B cell (primary cell): Measurements from ENCODE around the gene GPHN. TPM values are rescaled to one million over a fixed set of nuclear protein-coding genes. Genes with fewer than 3 reads are reported as not detected.

Experiments
- ATAC-seq: fragments of 200-7000 bp; cut with Tn5 transposase; one replicate; pipeline ENCODE4 v1.10.0; 2021; ENCODE audit warnings: low read depth, mild to moderate bottlenecking, moderate number of reproducible peaks, moderate library complexity
- CTCF ChIA-PET: fragments of 350-600 bp; sonication (Branson Sonifier 250); formaldehyde crosslinking; loops from one replicate; lab custom pipeline; 2021; ENCODE audit warnings: antibody characterized with exemption, inconsistent platforms; lab: Charles Lee
- POLR2A ChIA-PET: fragments of 350-600 bp; sonication (Branson Sonifier 250); formaldehyde crosslinking; loops from one replicate; lab custom pipeline; 2021; ENCODE audit warnings: antibody characterized with exemption; lab: Charles Lee
- DNase-seq: peaks from one replicate; pipeline ENCODE4 v3.0.0; 2013
- H2AFZ ChIP-seq: 2 replicates; pipeline ENCODE4 v1.6.1; 2012; ENCODE audit warnings: mild to moderate bottlenecking, low read depth, low read length; ENCODE audit not compliant: insufficient read depth, poor library complexity, severe bottlenecking
- H3K27ac ChIP-seq, 2 donors: 1 replicate in 1 of 2; 2 replicates in 1 of 2; pipeline ENCODE4 v1.5.1; 2012 to 2013; ENCODE audit warnings: low read length in 2 of 2, mild to moderate bottlenecking in 2 of 2, moderate library complexity in 1 of 2
- H3K27me3 ChIP-seq, 4 experiments: fragments of 200-600 bp in 1 of 4; sonication (generic) in 1 of 4; replicated peaks in 1 of 4; 1 replicate in 2 of 4; 2 replicates in 2 of 4; pipeline versions ENCODE4 v1.6.1 to v1.7.0; 2013 to 2016; ENCODE audit warnings: low read length in 3 of 4, mild to moderate bottlenecking in 2 of 4, mixed read lengths in 1 of 4, moderate library complexity in 1 of 4; ENCODE audit not compliant: insufficient read depth in 4 of 4, control insufficient read depth in 3 of 4; ENCODE audit errors: control extremely low read depth in 1 of 4
- H3K36me3 ChIP-seq, 2 experiments: replicated peaks in 1 of 2; 1 replicate in 1 of 2; 2 replicates in 1 of 2; pipeline versions ENCODE4 v1.6.1 to v1.7.1; 2013; ENCODE audit warnings: low read length in 1 of 2; ENCODE audit not compliant: insufficient read depth in 2 of 2, control insufficient read depth in 1 of 2; ENCODE audit errors: control extremely low read depth in 1 of 2, extremely low read depth in 1 of 2
- H3K4me1 ChIP-seq, 2 donors: fragments of 200-600 bp in 1 of 2; sonication (generic) in 1 of 2; 1 replicate in 1 of 2; 2 replicates in 1 of 2; pipeline versions ENCODE4 v1.5.1 to v1.6.1; 2013 to 2017; ENCODE audit warnings: low read length in 2 of 2; ENCODE audit not compliant: control insufficient read depth in 2 of 2, insufficient read depth in 2 of 2
- H3K4me2 ChIP-seq: replicated peaks from 2 replicates; pipeline ENCODE3; 2012; ENCODE audit warnings: mild to moderate bottlenecking, low read depth, low read length; ENCODE audit not compliant: poor library complexity, severe bottlenecking
- H3K4me3 ChIP-seq, 5 experiments: fragments of 200-600 bp in 1 of 5; sonication (generic) in 1 of 5; 1 replicate in 3 of 5; 2 replicates in 2 of 5; pipeline versions ENCODE4 v1.5.1 to v1.7.0; 2011 to 2016; ENCODE audit warnings: low read length in 4 of 5, mild to moderate bottlenecking in 4 of 5, low read depth in 2 of 5, control low read depth in 1 of 5, moderate library complexity in 1 of 5; ENCODE audit not compliant: insufficient read depth in 1 of 5; ENCODE audit errors: control extremely low read depth in 1 of 5, extremely low read depth in 1 of 5
- H3K79me2 ChIP-seq: fragments of 200-600 bp; sonication (generic); one replicate; pipeline ENCODE4 v1.6.0; 2016; ENCODE audit warnings: low read length; ENCODE audit not compliant: control insufficient read depth, insufficient read depth
- H3K9ac ChIP-seq: fragments of 200-600 bp; sonication (generic); 2 replicates; pipeline ENCODE4 v1.6.1; 2017; ENCODE audit warnings: mild to moderate bottlenecking, low read length, moderate library complexity
- H3K9me3 ChIP-seq, 3 donors: one replicate each; pipeline versions ENCODE4 v1.6.1 to v1.7.1; 2013; ENCODE audit warnings: low read length in 2 of 3; ENCODE audit not compliant: control insufficient read depth in 2 of 3, insufficient read depth in 1 of 3; ENCODE audit errors: control extremely low read depth in 1 of 3
- H4K20me1 ChIP-seq: 2 replicates; pipeline ENCODE4 v1.6.0; 2012; ENCODE audit warnings: mild to moderate bottlenecking, low read length; ENCODE audit not compliant: insufficient read depth, control insufficient read depth, poor library complexity, severe bottlenecking
- H3K27ac Mint-ChIP-seq: one replicate; pipeline ENCODE4 v1.8.0; 2021; ENCODE audit warnings: mixed read lengths
- H3K27me3 Mint-ChIP-seq: one replicate; pipeline ENCODE4 v1.8.0; 2021; ENCODE audit warnings: mixed read lengths
- H3K4me1 Mint-ChIP-seq: one replicate; pipeline ENCODE4 v1.8.0; 2021; ENCODE audit warnings: mixed read lengths
- H3K4me3 Mint-ChIP-seq: one replicate; pipeline ENCODE4 v1.8.0; 2021; ENCODE audit warnings: mixed read lengths
- H3K9me3 Mint-ChIP-seq: one replicate; pipeline ENCODE4 v1.8.0; 2022; ENCODE audit warnings: mixed read lengths; ENCODE audit not compliant: insufficient read depth
- EZH2 ChIP-seq: IDR thresholded peaks from 2 replicates; pipeline ENCODE4 v1.6.1; 2012; ENCODE audit warnings: borderline replicate concordance, low read depth, mild to moderate bottlenecking, moderate library complexity, low read length; ENCODE audit not compliant: insufficient read depth, poor library complexity, severe bottlenecking
- WGBS: methylation state at CpG from one replicate; pipeline ENCODE4 v1.1.5; 2013; ENCODE audit warnings: missing lambda C conversion rate; ENCODE audit not compliant: insufficient coverage; 5-methylcytosine and 5-hydroxymethylcytosine counted together
- intact Hi-C: fragments of 100-400 bp; cut with micrococcal nuclease; formaldehyde crosslinking; loops from one replicate; pipeline ENCODE4 v1.10.0; 2022
- polyA plus RNA-seq: library from polyadenylated mRNA; depleted of rRNA; stranded (reverse); fragments of >200 nt; gene quantifications from 2 replicates; pipeline ENCODE4 v1.2.3, GENCODE V29; 2012
- total RNA-seq, 2 donors: library from RNA; stranded (reverse); fragments of 120-200 nt in 1 of 2; gene quantifications; 1 replicate in 1 of 2; 2 replicates in 1 of 2; pipeline versions ENCODE4 v1.2.3 to v1.2.4, GENCODE V29; 2013 to 2022
- TF ChIP-seq, protein P1 (sequence below): fragments of 200-600 bp; IDR thresholded peaks from one replicate; pipeline ENCODE4 v1.8.0; 2022; ENCODE audit warnings: antibody characterized with exemption, mild to moderate bottlenecking

The GPHN gene
- total and polyA plus RNA-seq, 2 donors (not counting 1 experiment from before 2014, with no cell fraction given): 3.4 to 18.0 TPM

DNA sequence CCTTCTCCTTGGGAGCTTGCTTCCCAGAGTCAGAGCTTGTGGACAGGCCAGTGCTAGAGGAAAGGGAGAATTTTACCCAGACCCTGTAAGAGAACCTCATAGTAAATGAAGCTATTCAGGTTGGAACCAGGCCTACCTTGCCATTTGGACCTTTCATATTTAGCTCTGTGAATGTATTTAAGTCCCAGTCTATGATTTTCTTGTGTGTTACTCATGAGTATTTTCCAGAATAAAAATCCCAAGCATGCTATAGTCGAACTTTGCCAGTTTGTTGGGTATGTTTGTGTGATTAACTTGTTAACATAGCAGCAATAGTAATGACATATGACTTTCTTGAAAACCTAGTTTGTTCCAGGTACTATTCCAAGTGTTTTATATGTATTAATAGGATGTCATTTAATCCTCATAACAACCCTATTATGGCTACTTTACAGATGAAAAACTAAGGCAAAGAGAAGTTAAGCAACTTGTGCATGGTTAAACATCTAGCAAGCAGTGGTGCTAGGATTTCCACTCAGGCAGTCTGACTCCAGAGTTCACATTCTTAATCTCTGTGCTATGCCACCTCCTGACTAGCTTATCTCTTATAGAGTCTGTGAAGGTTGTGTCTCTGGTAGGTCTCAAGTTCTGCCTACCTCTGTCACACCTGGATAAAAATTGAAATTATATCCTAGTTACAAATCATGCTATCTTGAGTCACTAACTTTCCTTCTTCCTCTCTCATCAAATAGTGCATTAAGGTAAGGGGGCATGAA is 633.4 kb downstream of the GPHN start:
- Histone ChIP-seq H3K79me2 (no peaks in the 10 kb centered on the region), H3K27ac (no peak overlapping the region), H3K4me3 (no peak overlapping the region), H3K9ac (no peak overlapping the region), H2AFZ (no peak overlapping the region), H3K36me3 (peaks cover 0 to 2% of the 10 kb centered on the region in 2 experiments), H3K4me2 (no peak overlapping the region), H3K4me1 (no peaks in the 10 kb centered on the region), H3K27me3 (no peaks in the 10 kb centered on the region), H4K20me1 (no peaks in the 10 kb centered on the region), H3K9me3 (no peaks in the 10 kb centered on the region)
- CTCF ChIA-PET: no interaction called here
- no peak for ATAC-seq
- WGBS: no CpG with 5 or more reads among the region's 1 CpG
- Mint-ChIP-seq H3K9me3 (no peaks in the 10 kb centered on the region), H3K27me3 (no peaks in the 10 kb centered on the region), H3K4me1 (no peaks in the 10 kb centered on the region), H3K4me3 (no peak overlapping the region), H3K27ac (no peak overlapping the region)
- intact Hi-C loops: no loop called here
- no peak for DNase-seq
- POLR2A ChIA-PET: no interaction called here
- TF ChIP-seq, protein P1, sequence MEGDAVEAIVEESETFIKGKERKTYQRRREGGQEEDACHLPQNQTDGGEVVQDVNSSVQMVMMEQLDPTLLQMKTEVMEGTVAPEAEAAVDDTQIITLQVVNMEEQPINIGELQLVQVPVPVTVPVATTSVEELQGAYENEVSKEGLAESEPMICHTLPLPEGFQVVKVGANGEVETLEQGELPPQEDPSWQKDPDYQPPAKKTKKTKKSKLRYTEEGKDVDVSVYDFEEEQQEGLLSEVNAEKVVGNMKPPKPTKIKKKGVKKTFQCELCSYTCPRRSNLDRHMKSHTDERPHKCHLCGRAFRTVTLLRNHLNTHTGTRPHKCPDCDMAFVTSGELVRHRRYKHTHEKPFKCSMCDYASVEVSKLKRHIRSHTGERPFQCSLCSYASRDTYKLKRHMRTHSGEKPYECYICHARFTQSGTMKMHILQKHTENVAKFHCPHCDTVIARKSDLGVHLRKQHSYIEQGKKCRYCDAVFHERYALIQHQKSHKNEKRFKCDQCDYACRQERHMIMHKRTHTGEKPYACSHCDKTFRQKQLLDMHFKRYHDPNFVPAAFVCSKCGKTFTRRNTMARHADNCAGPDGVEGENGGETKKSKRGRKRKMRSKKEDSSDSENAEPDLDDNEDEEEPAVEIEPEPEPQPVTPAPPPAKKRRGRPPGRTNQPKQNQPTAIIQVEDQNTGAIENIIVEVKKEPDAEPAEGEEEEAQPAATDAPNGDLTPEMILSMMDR: no peak
- no peak for TF ChIP-seq EZH2

DNA sequence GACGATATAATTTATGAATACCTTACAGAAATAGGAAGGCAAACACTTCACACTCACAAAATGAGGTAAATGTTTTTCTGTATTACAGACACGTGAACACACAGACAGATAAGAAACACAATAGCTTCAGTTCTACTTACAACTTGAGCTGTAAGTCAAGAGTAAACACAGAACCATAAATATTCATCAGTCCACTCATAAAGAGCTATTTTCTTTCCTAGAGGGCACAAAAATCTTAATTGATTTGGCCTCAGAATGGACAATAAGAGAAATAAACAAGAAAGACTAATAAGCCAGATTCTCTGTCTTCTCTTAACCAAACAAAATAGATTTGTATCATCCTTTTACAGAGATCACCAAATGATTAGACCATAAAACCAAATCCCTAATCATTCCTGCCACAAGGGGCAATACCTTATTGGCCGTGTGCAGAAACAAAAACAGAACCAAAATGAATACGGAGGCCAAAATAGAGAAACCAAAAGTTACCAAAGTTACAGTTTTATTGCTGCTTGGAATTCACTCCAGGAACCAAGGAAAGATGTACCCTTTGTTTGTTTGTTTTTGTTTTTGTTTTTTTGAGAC is 643.2 kb downstream of the GPHN start:
- WGBS: 60% methylated on average over 1 of the region's 4 CpGs
- H3K36me3 ChIP-seq: no peaks in the 10 kb centered on the region
- no peaks in the 10 kb centered on the region for H3K4me1 Mint-ChIP-seq
- CTCF ChIA-PET: interaction anchor here (1.5 kb wide), 1 partner anchor 135 kb away, joined by 4 read pairs; no protein-coding TSS in a partner anchor
- H3K4me2 ChIP-seq: no peak overlapping the region
- H3K27me3 ChIP-seq: no peaks in the 10 kb centered on the region
- H3K79me2 ChIP-seq: no peaks in the 10 kb centered on the region
- no peaks in the 10 kb centered on the region for H4K20me1 ChIP-seq
- H3K9me3 ChIP-seq: no peaks in the 10 kb centered on the region
- no peak overlapping the region for H2AFZ ChIP-seq
- H3K27ac ChIP-seq: no peak overlapping the region
- no peak overlapping the region for H3K27ac Mint-ChIP-seq
- no peak for ATAC-seq
- TF ChIP-seq, protein P1: no peak
- TF ChIP-seq EZH2: no peak
- no peaks in the 10 kb centered on the region for H3K4me1 ChIP-seq
- no peak overlapping the region for H3K4me3 Mint-ChIP-seq
- no peak overlapping the region for H3K4me3 ChIP-seq
- no peaks in the 10 kb centered on the region for H3K9me3 Mint-ChIP-seq
- no peaks in the 10 kb centered on the region for H3K27me3 Mint-ChIP-seq
- intact Hi-C loops: no loop called here
- DNase-seq: no peak
- no peak overlapping the region for H3K9ac ChIP-seq
- POLR2A ChIA-PET: no interaction called here
